HCT116 (cell line): ENCODE measurements around the gene MAML3. TPM values are rescaled to one million over a fixed set of nuclear protein-coding genes. Genes with fewer than 3 reads are reported as not detected.

Experiments used
- ATAC-seq: fragments of 200-7000 bp; cut with Tn5 transposase; 2 replicates; pipeline ENCODE4 v1.9.1; 2020; ENCODE audit warnings: mild to moderate bottlenecking, moderate library complexity
- BruUV-seq: library from RNA; stranded (reverse); fragments of 400-500 nt; replicated peaks from 2 replicates; lab custom pipeline; 2021; lab: Mats Ljungman, UMichigan
- CTCF ChIA-PET: fragments of 300-600 bp; sonication (Branson Sonifier 250); formaldehyde crosslinking; loops from one replicate; lab custom pipeline; 2021; ENCODE audit warnings: antibody characterized with exemption; lab: Charles Lee
- POLR2A ChIA-PET: fragments of 300-600, 350-600 bp; sonication (Branson Sonifier 250); formaldehyde crosslinking; loops from one replicate; lab custom pipeline; 2021; ENCODE audit warnings: antibody characterized with exemption; lab: Charles Lee
- RAD21 ChIA-PET, 2 experiments: fragments of 300-600 bp; sonication (Branson Sonifier 250); formaldehyde crosslinking; loops; one replicate each; lab custom pipeline; 2023; ENCODE audit warnings: low total read pairs in 2 of 2; ENCODE audit not compliant: uncharacterized antibody in 2 of 2, unreplicated experiment in 2 of 2, low non-redundant PET in 1 of 2; lab: Charles Lee
- DNase-seq: peaks from one replicate; pipeline ENCODE4 v3.0.0-alpha.2; 2010; ENCODE audit warnings: low read depth, low spot score
- H2AFZ ChIP-seq: fragments of 200-600 bp; shearing (Covaris generic), sonication (generic); 2 replicates; pipeline ENCODE4 v1.6.1; 2017; ENCODE audit warnings: low read depth, mixed run types, mixed read lengths, antibody characterized with exemption, low read length; ENCODE audit not compliant: poor library complexity, severe bottlenecking
- H3K27ac ChIP-seq: 2 replicates; pipeline ENCODE4 v1.5.1; 2012; ENCODE audit warnings: low read depth, low read length
- H3K27me3 ChIP-seq: fragments of 200-600 bp; sonication (generic); 2 replicates; pipeline ENCODE4 v1.6.1; 2016; ENCODE audit warnings: mixed run types, low read length, mixed read lengths; ENCODE audit not compliant: insufficient read depth
- H3K36me3 ChIP-seq, 2 experiments: fragments of 200-500 bp in 1 of 2; fragments of 200-600 bp in 1 of 2; sonication (Bioruptor generic) in 1 of 2; sonication (generic) in 1 of 2; 2 replicates each; pipeline versions ENCODE4 v1.5.1 to v1.6.1; 2014 to 2016; ENCODE audit warnings: low read length in 2 of 2, inconsistent platforms in 1 of 2, mixed read lengths in 1 of 2, mixed run types in 1 of 2; ENCODE audit not compliant: insufficient read depth in 2 of 2, control insufficient read depth in 1 of 2
- H3K4me1 ChIP-seq, 2 experiments: fragments of 200-600 bp in 1 of 2; sonication (generic) in 1 of 2; 2 replicates each; pipeline versions ENCODE4 v1.5.1 to v1.6.1; 2012 to 2017; ENCODE audit warnings: low read length in 2 of 2, inconsistent platforms in 1 of 2, mild to moderate bottlenecking in 1 of 2, mixed read lengths in 1 of 2, mixed run types in 1 of 2, moderate library complexity in 1 of 2; ENCODE audit not compliant: insufficient read depth in 2 of 2, control insufficient read depth in 1 of 2
- H3K4me2 ChIP-seq: fragments of 200-600 bp; sonication (generic); 2 replicates; pipeline ENCODE4 v1.6.1; 2017; ENCODE audit warnings: mixed run types, low read length, mixed read lengths
- H3K4me3 ChIP-seq, 2 experiments: fragments of 200-600 bp in 1 of 2; sonication (generic) in 1 of 2; replicated peaks in 1 of 2; 2 replicates each; pipeline ENCODE4 v1.5.1; 2011 to 2016; ENCODE audit warnings: low read length in 2 of 2, control low read depth in 1 of 2, low read depth in 1 of 2, mild to moderate bottlenecking in 1 of 2, mixed read lengths in 1 of 2, mixed run types in 1 of 2
- H3K79me2 ChIP-seq: fragments of 200-600 bp; sonication (generic); 2 replicates; pipeline ENCODE4 v1.6.1; 2017; ENCODE audit warnings: mild to moderate bottlenecking, mixed run types, low read length, moderate library complexity, mixed read lengths; ENCODE audit not compliant: insufficient read depth
- H3K9ac ChIP-seq: fragments of 200-600 bp; sonication (generic); 2 replicates; pipeline ENCODE4 v1.6.1; 2016; ENCODE audit warnings: low read length, mixed read lengths
- H3K9me2 ChIP-seq: fragments of 200-600 bp; sonication (generic), shearing (Covaris generic); 2 replicates; pipeline ENCODE4 v1.6.1; 2017; ENCODE audit warnings: mixed run types, mild to moderate bottlenecking, moderate library complexity; ENCODE audit not compliant: insufficient read depth
- H3K9me3 ChIP-seq, 2 experiments: fragments of 200-500 bp in 1 of 2; fragments of 200-600 bp in 1 of 2; sonication (Bioruptor generic) in 1 of 2; sonication (generic) in 1 of 2; 2 replicates each; pipeline ENCODE4 v1.6.1; 2014 to 2017; ENCODE audit warnings: low read length in 2 of 2, mixed read lengths in 2 of 2, inconsistent platforms in 1 of 2, low read depth in 1 of 2, mild to moderate bottlenecking in 1 of 2, mixed run types in 1 of 2, moderate library complexity in 1 of 2; ENCODE audit not compliant: control insufficient read depth in 1 of 2, insufficient read depth in 1 of 2
- H4K20me1 ChIP-seq: fragments of 200-600 bp; sonication (generic), shearing (Covaris generic); 2 replicates; pipeline ENCODE4 v1.6.1; 2017; ENCODE audit warnings: mixed run types, mild to moderate bottlenecking, moderate library complexity; ENCODE audit not compliant: insufficient read depth
- ELF1 ChIP-seq: IDR thresholded peaks from 2 replicates; pipeline ENCODE4 v1.6.1; 2012; ENCODE audit warnings: low read depth, borderline replicate concordance
- EZH2phosphoT487 ChIP-seq: fragments of 200-600 bp; IDR thresholded peaks from 2 replicates; pipeline ENCODE4 v1.6.1; 2018; ENCODE audit warnings: antibody characterized with exemption, borderline replicate concordance
- JUND ChIP-seq: IDR thresholded peaks from 2 replicates; pipeline ENCODE4 v1.6.1; 2012
- RAD21 ChIP-seq: IDR thresholded peaks from 2 replicates; pipeline ENCODE4 v1.6.1; 2012; ENCODE audit warnings: low read depth, mild to moderate bottlenecking
- intact Hi-C: fragments of 100-400 bp; cut with micrococcal nuclease; formaldehyde crosslinking; loops from 2 replicates; pipeline ENCODE4 v1.10.0; 2022
- total RNA-seq: library from RNA; stranded (reverse); gene quantifications from one replicate; pipeline ENCODE4 v1.2.1, GENCODE V29; 2021; ENCODE audit not compliant: unreplicated experiment
- TF ChIP-seq, protein P1 (sequence below), 3 experiments: fragments of 200-600 bp in 1 of 3; sonication (generic) in 1 of 3; IDR thresholded peaks in 2 of 3; conservative IDR thresholded peaks in 1 of 3; 2 replicates each; pipeline ENCODE4 v1.5.1; 2012 to 2017; ENCODE audit warnings: low read depth in 2 of 3, low read length in 2 of 3, antibody characterized with exemption in 1 of 3, borderline replicate concordance in 1 of 3, control low read depth in 1 of 3, mild to moderate bottlenecking in 1 of 3, mixed read lengths in 1 of 3, mixed run types in 1 of 3, moderate library complexity in 1 of 3; ENCODE audit not compliant: insufficient read depth in 1 of 3

The MAML3 gene
- total RNA-seq, 1 experiment from 2014 or later = 3.1 TPM

GRCh38 chr4:140012688-140013486 lies 141.1 kb downstream of the MAML3 start:
- Histone ChIP-seq H3K4me1 (peaks cover 3 to 7% of the 10 kb centered on the region in 2 experiments; a peak in 2 of 4 replicates), H3K27me3 (no peaks in the 10 kb centered on the region), H4K20me1 (no peaks in the 10 kb centered on the region), H3K36me3 (no peaks in the 10 kb centered on the region), H3K27ac (no peak overlapping the region), H3K9me2 (no peaks in the 10 kb centered on the region), H3K9me3 (no peaks in the 10 kb centered on the region), H3K4me2 (peak overlapping the region; percentile 13; the same call in 1 of the 2 replicates), H3K79me2 (no peaks in the 10 kb centered on the region), H2AFZ (peak overlapping the region; percentile 1), H3K4me3 (no peak overlapping the region), H3K9ac (no peak overlapping the region)
- RAD21 ChIA-PET = interaction anchor here in 1 of 2 experiments (0.8 kb wide), 1 partner anchor 314 kb away, joined by 3 read pairs; no protein-coding TSS in a partner anchor
- no TSS peak for BruUV-seq
- TF ChIP-seq RAD21 = peak; percentile 95
- TF ChIP-seq, protein P1, sequence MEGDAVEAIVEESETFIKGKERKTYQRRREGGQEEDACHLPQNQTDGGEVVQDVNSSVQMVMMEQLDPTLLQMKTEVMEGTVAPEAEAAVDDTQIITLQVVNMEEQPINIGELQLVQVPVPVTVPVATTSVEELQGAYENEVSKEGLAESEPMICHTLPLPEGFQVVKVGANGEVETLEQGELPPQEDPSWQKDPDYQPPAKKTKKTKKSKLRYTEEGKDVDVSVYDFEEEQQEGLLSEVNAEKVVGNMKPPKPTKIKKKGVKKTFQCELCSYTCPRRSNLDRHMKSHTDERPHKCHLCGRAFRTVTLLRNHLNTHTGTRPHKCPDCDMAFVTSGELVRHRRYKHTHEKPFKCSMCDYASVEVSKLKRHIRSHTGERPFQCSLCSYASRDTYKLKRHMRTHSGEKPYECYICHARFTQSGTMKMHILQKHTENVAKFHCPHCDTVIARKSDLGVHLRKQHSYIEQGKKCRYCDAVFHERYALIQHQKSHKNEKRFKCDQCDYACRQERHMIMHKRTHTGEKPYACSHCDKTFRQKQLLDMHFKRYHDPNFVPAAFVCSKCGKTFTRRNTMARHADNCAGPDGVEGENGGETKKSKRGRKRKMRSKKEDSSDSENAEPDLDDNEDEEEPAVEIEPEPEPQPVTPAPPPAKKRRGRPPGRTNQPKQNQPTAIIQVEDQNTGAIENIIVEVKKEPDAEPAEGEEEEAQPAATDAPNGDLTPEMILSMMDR (IDR thresholded peaks at IDR 0.05 in 2 of 3, conservative IDR thresholded peaks at IDR 0.05 in 1 of 3; ENCODE audit: borderline replicate concordance in 1 of 3, insufficient read depth in 1 of 3, low read depth in 2 of 3, low read length in 2 of 3) = peak; percentile 69 to 87 (median 78)
- TF ChIP-seq ELF1 = no peak
- no peak for TF ChIP-seq EZH2phosphoT487
- TF ChIP-seq JUND = 0 out of 2 replicates have a peak, but pooled peaks have one; percentile 14
- POLR2A ChIA-PET = interaction anchor here (0.9 kb wide), 1 partner anchor 138 kb away, joined by 3 read pairs; no protein-coding TSS in a partner anchor
- CTCF ChIA-PET = interaction anchor here (0.6 to 1.8 kb wide), 6 partner anchors 8 to 347 kb away, joined by 3 to 12 read pairs (median 5); no protein-coding TSS in a partner anchor
- peak; percentile 98 for ATAC-seq
- DNase-seq = peak; percentile 50
- intact Hi-C loops = loop anchor here (1.0 to 10.0 kb wide), 6 partner anchors 139 to 838 kb away; partner anchors contain the start of gene MAML3
